ENCODE results near the gene DCAF10. TPM values are rescaled to one million over a fixed set of nuclear protein-coding genes. Genes with fewer than 3 reads are reported as not detected.
A peak's percentile ranks its signal among the peaks of the same experiment; 100 is the strongest.
"Not testable (repeated sequence)": the region's sequence is repeated elsewhere in the genome, so short reads cannot be mapped to it uniquely, and the experiment has no call there.

Gene DCAF10
- total and polyA plus RNA-seq, 2 experiments from 2014 or later = 15.8 to 20.9 TPM

DNA sequence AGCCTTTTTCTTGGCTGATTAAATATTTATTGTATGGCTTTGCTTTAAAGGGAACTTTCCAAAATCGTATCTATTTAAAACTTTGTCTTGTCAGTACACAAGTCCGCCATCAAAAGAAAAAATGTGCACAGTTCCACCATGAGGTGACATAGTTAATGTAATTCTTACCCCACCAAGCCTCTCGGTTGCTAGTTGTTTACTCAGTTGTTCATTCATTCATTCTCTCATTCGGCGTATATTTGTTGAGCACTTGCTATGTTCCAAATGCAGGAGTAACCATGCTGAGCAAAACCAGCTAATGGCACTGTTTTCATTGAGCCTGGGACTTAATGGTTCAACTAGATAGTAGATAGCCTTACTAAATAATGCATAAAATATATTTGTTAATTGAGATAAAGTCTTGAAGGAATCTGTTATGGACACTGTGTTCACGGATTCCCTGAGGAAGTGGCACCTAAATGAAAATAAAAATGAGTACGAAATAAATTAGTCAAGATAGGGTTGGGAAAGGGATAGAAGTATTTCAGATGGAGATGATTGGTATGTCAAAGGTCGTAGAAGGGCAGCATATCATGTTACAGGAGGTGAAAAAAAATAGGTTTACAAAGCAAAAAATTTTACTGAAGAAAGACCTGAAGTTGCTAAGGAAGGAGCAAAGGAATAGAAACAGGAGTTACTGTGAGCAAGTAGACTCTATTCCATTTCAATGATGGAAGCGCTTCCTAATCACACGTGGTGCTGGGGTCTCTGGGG, 1.5 kb downstream of the DCAF10 start:
- H3K27me3 ChIP-seq (replicated peaks; ENCODE audit: insufficient read depth) = no peaks in the 10 kb centered on the region
- H3K36me3 ChIP-seq (ENCODE audit: low read depth) = no peaks in the 10 kb centered on the region
- peak overlapping the region; percentile 91 for H3K9ac ChIP-seq
- peak overlapping the region; percentile 76 for H3K27ac ChIP-seq
- H4K20me1 ChIP-seq (ENCODE audit: insufficient read depth) = peaks cover 23% of the 10 kb centered on the region
- no peaks in the 10 kb centered on the region for H3F3A ChIP-seq (ENCODE audit: insufficient read depth)
- in situ Hi-C loops (cut with MboI) = no loop called here
- TF ChIP-seq EZH2phosphoT487 (IDR thresholded peaks at IDR 0.05; ENCODE audit: insufficient read depth, low read depth) (no peak), EZH2 (IDR thresholded peaks at IDR 0.05; ENCODE audit: insufficient read depth, poor library complexity, severe bottlenecking) (no peak)
- no peaks in the 10 kb centered on the region for H3K9me2 ChIP-seq (ENCODE audit: insufficient read depth)
- no peak for DNase-seq
- H3K9me3 ChIP-seq (ENCODE audit: low read depth) = no peaks in the 10 kb centered on the region
- peak overlapping the region; percentile 94 for H2AFZ ChIP-seq
- peaks cover 77% of the 10 kb centered on the region for H3K79me2 ChIP-seq (ENCODE audit: insufficient read depth)
- peak overlapping the region; percentile 92 for H3K4me2 ChIP-seq (ENCODE audit: unreplicated experiment)
- H3K4me3 ChIP-seq = peak overlapping the region; percentile 85
- peaks cover 20% of the 10 kb centered on the region for H3K4me1 ChIP-seq (ENCODE audit: insufficient read depth)
- WGBS, 2 experiments (ENCODE audit: low coverage in 1 of 2, low lambda C conversion rate in 2 of 2, missing lambda C conversion rate in 2 of 2) = 40 to 46% methylated on average over 10 of the region's 10 CpGs

DNA sequence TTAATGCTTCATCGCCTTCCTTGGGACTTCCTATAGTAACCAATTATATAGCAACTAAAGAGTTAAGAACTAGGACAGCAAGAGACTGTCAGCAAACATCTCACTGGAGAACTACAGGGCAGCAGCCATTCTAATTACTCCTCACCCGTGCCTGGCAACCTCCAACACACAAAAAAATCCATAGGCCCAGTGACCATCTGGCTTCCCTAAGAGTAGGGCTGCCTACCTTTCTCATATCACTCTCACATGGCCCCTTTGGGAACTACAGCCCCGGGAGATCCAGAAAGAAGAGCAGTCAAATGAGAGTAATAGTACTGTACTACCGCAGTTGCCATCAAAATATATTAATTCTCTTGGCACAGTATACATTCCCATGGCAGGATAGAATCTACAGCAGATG, 5.7 kb downstream of the DCAF10 start:
- TF ChIP-seq EZH2 (IDR thresholded peaks at IDR 0.05; ENCODE audit: insufficient read depth, poor library complexity, severe bottlenecking) = no peak
- no peak for TF ChIP-seq EZH2phosphoT487 (IDR thresholded peaks at IDR 0.05; ENCODE audit: insufficient read depth, low read depth)

DNA sequence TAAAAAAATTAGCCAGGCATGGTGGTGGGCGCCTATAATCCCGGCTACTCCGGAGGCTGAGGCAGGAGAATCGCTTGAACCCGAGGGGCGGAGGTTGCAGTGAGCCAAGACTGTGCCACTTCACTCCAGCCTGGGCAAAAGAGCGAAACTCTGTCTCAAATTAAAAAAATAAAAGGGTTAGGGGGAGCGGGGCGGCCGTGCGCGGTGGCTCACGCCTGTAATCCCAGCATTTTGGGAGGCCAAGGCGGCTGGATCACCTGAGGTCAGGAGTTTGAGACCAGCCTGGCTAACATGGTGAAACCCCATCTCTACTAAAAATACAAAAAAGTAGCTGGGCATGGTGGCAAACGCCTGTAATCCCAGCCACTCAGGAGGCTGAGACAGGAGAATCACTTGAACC, 9.1 kb downstream of the DCAF10 start:
- H3K36me3 ChIP-seq (ENCODE audit: low read depth); H3K9me2 ChIP-seq (ENCODE audit: insufficient read depth); H3K9ac ChIP-seq; H3K27ac ChIP-seq; DNase-seq; H3K9me3 ChIP-seq (ENCODE audit: low read depth); H3F3A ChIP-seq (ENCODE audit: insufficient read depth); H3K4me2 ChIP-seq (ENCODE audit: unreplicated experiment); H3K4me1 ChIP-seq (ENCODE audit: insufficient read depth); H3K4me3 ChIP-seq; in situ Hi-C loops (cut with MboI); H2AFZ ChIP-seq; H3K27me3 ChIP-seq (replicated peaks; ENCODE audit: insufficient read depth): not testable (repeated sequence)
- H3K79me2 ChIP-seq (ENCODE audit: insufficient read depth) = peaks cover 94% of the 10 kb centered on the region
- H4K20me1 ChIP-seq (ENCODE audit: insufficient read depth) = peaks cover 14% of the 10 kb centered on the region
- WGBS, 2 experiments (ENCODE audit: low coverage in 1 of 2, low lambda C conversion rate in 2 of 2, missing lambda C conversion rate in 2 of 2) = 98% methylated on average over 15 of the region's 15 CpGs

More for the DNA sequence above, 5.7 kb downstream of the DCAF10 start:
- no peak overlapping the region for H3K27ac ChIP-seq
- H3K9me3 ChIP-seq (ENCODE audit: low read depth) = no peaks in the 10 kb centered on the region
- in situ Hi-C loops (cut with MboI) = no loop called here
- 63 to 65% methylated on average over 4 of the region's 4 CpGs for WGBS, 2 experiments (ENCODE audit: low coverage in 1 of 2, low lambda C conversion rate in 2 of 2, missing lambda C conversion rate in 2 of 2)
- no peaks in the 10 kb centered on the region for H3F3A ChIP-seq (ENCODE audit: insufficient read depth)
- no peaks in the 10 kb centered on the region for H3K9me2 ChIP-seq (ENCODE audit: insufficient read depth)
- H3K79me2 ChIP-seq (ENCODE audit: insufficient read depth) = peaks cover 96% of the 10 kb centered on the region
- H3K4me2 ChIP-seq (ENCODE audit: unreplicated experiment) = no peak overlapping the region
- H4K20me1 ChIP-seq (ENCODE audit: insufficient read depth) = peaks cover 32% of the 10 kb centered on the region
- H3K4me3 ChIP-seq = no peak overlapping the region
- no peak overlapping the region for H3K9ac ChIP-seq
- H3K4me1 ChIP-seq (ENCODE audit: insufficient read depth) = peaks cover 20% of the 10 kb centered on the region
- no peak overlapping the region for H2AFZ ChIP-seq
- no peak for DNase-seq
- H3K36me3 ChIP-seq (ENCODE audit: low read depth) = no peaks in the 10 kb centered on the region
- no peaks in the 10 kb centered on the region for H3K27me3 ChIP-seq (replicated peaks; ENCODE audit: insufficient read depth)

DNA sequence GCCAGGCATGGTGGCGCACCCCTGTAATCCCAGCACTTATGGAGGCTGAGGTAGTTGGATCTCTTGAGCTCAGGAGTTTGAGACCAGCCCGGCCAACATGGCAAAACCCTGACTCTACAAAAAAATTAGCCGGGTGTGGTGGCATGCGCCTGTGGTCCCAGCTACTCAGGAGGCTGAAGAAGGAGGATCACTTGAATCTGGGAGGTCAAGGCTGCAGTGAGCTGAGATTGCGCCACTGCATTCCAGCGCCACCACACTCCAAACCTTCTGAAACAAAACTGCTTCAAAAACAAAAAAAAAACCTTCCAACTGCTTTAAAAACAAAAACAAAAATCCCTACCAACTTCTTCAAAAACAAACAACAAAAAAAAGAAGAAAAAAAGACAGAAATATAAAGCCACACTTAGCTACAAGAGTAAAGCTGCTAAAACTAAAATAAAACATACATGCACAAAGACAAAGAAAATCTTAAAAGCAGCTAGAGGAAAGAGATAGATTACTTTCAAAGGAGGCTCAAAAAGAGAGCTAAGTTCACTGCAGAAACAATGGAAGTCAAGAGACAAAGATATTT, 11.4 kb downstream of the DCAF10 start:
- no peaks in the 10 kb centered on the region for H3K27me3 ChIP-seq (replicated peaks; ENCODE audit: insufficient read depth)
- peaks cover 10% of the 10 kb centered on the region for H4K20me1 ChIP-seq (ENCODE audit: insufficient read depth)
- H3K36me3 ChIP-seq (ENCODE audit: low read depth) = no peaks in the 10 kb centered on the region
- TF ChIP-seq EZH2phosphoT487 (IDR thresholded peaks at IDR 0.05; ENCODE audit: insufficient read depth, low read depth) (no peak), EZH2 (IDR thresholded peaks at IDR 0.05; ENCODE audit: insufficient read depth, poor library complexity, severe bottlenecking) (no peak)
- no peak overlapping the region for H2AFZ ChIP-seq
- no peak overlapping the region for H3K9ac ChIP-seq
- 95 to 98% methylated on average over 6 of the region's 6 CpGs for WGBS, 2 experiments (ENCODE audit: low coverage in 1 of 2, low lambda C conversion rate in 2 of 2, missing lambda C conversion rate in 2 of 2)
- in situ Hi-C loops (cut with MboI) = no loop called here
- H3K9me2 ChIP-seq (ENCODE audit: insufficient read depth) = no peaks in the 10 kb centered on the region
- no peak for DNase-seq
- no peaks in the 10 kb centered on the region for H3K9me3 ChIP-seq (ENCODE audit: low read depth)
- H3K27ac ChIP-seq = no peak overlapping the region
- no peaks in the 10 kb centered on the region for H3K4me1 ChIP-seq (ENCODE audit: insufficient read depth)
- H3F3A ChIP-seq (ENCODE audit: insufficient read depth) = no peaks in the 10 kb centered on the region
- H3K4me3 ChIP-seq = no peak overlapping the region
- peaks cover 94% of the 10 kb centered on the region for H3K79me2 ChIP-seq (ENCODE audit: insufficient read depth)
- H3K4me2 ChIP-seq (ENCODE audit: unreplicated experiment) = no peak overlapping the region
